ENCODE measurements around the gene INAFM2. TPM values are rescaled to one million over a fixed set of nuclear protein-coding genes. Genes with fewer than 3 reads are reported as not detected.

INAFM2 gene
- total RNA-seq, 4 donors from 2014 or later, result 39.0 to 41.3 (median 40.7) TPM

- no peaks in the 10 kb centered on the region for H3K9me3 ChIP-seq
- no peak for DNase-seq (ENCODE audit: extremely low spot score)
- H3K27ac ChIP-seq (replicated peaks in 1 of 4), result no peak overlapping the region
- no peak overlapping the region for H3K4me3 ChIP-seq
- H3K27me3 ChIP-seq, result peaks cover 0 to 12% (median 0%) of the 10 kb centered on the region in 4 donors
- WGBS, result 97% methylated on average over 4 of the region's 4 CpGs
- no peaks in the 10 kb centered on the region for H3K36me3 ChIP-seq
- intact Hi-C loops (cut with DNase I), result no loop called here
- H3K4me1 ChIP-seq, result peaks cover 12 to 21% (median 16%) of the 10 kb centered on the region in 4 donors
- TF ChIP-seq POLR2AphosphoS5 (IDR thresholded peaks at IDR 0.05) (no peak), POLR2A (IDR thresholded peaks at IDR 0.05; ENCODE audit: low read depth) (no peak), CTCF (IDR thresholded peaks at IDR 0.05) (no peak), EP300 (IDR thresholded peaks at IDR 0.05) (no peak)
These were observed 36.5 kb downstream of the INAFM2 start for GRCh38 chr15:40360015-40360414.

- no peaks in the 10 kb centered on the region for H3K9me3 ChIP-seq
- WGBS, result 88% methylated on average over 2 of the region's 2 CpGs
- peaks cover 0 to 12% (median 0%) of the 10 kb centered on the region in 4 donors for H3K27me3 ChIP-seq
- no peak overlapping the region for H3K27ac ChIP-seq (replicated peaks in 1 of 4)
- H3K36me3 ChIP-seq, result no peaks in the 10 kb centered on the region
- DNase-seq (ENCODE audit: extremely low spot score), result no peak
- intact Hi-C loops (cut with DNase I), result no loop called here
- TF ChIP-seq EP300 (IDR thresholded peaks at IDR 0.05) (no peak), CTCF (IDR thresholded peaks at IDR 0.05) (no peak), POLR2AphosphoS5 (IDR thresholded peaks at IDR 0.05) (no peak), POLR2A (IDR thresholded peaks at IDR 0.05; ENCODE audit: low read depth) (no peak)
- peaks cover 15 to 24% (median 18%) of the 10 kb centered on the region in 4 donors for H3K4me1 ChIP-seq
- no peak overlapping the region for H3K4me3 ChIP-seq
These were observed 38.1 kb downstream of the INAFM2 start for GRCh38 chr15:40361640-40362039.

GRCh38 chr15:40363611-40364010, 40.1 kb downstream of the INAFM2 start:
- intact Hi-C loops (cut with DNase I), result no loop called here
- Histone ChIP-seq H3K27me3 (peaks cover 0 to 9% (median 0%) of the 10 kb centered on the region in 4 donors), H3K27ac (replicated peaks in 1 of 4) (no peak overlapping the region), H3K4me1 (peaks cover 22 to 28% (median 23%) of the 10 kb centered on the region in 4 donors), H3K4me3 (no peak overlapping the region), H3K36me3 (no peaks in the 10 kb centered on the region), H3K9me3 (no peaks in the 10 kb centered on the region)
- 79% methylated on average over 6 of the region's 8 CpGs for WGBS
- DNase-seq (ENCODE audit: extremely low spot score), result no peak
- TF ChIP-seq CTCF (IDR thresholded peaks at IDR 0.05) (no peak), POLR2AphosphoS5 (IDR thresholded peaks at IDR 0.05) (no peak)

GRCh38 chr15:40364251-40364650, 40.8 kb downstream of the INAFM2 start:
- intact Hi-C loops (cut with DNase I), result no loop called here
- 70% methylated on average over 6 of the region's 6 CpGs for WGBS

More at GRCh38 chr15:40364251-40364650, 40.8 kb downstream of the INAFM2 start:
- DNase-seq (ENCODE audit: extremely low spot score), result no peak
- TF ChIP-seq EP300 (IDR thresholded peaks at IDR 0.05) (no peak), CTCF (IDR thresholded peaks at IDR 0.05) (no peak), POLR2AphosphoS5 (IDR thresholded peaks at IDR 0.05) (no peak)
- H3K27me3 ChIP-seq, result peaks cover 0 to 2% (median 0%) of the 10 kb centered on the region in 4 donors
- peaks cover 19 to 25% (median 21%) of the 10 kb centered on the region in 4 donors for H3K4me1 ChIP-seq
- H3K9me3 ChIP-seq, result no peaks in the 10 kb centered on the region
- H3K4me3 ChIP-seq, result no peak overlapping the region
- no peak overlapping the region for H3K27ac ChIP-seq (replicated peaks in 1 of 4)
- H3K36me3 ChIP-seq, result no peaks in the 10 kb centered on the region

All from esophagus muscularis mucosa (tissue), 4 donors.